SK-N-SH (cell line): ENCODE data around the gene TRIOBP.

Experiments used
- CHD2 ChIP-seq: fragments of 150-350 bp; IDR thresholded peaks from 2 replicates; pipeline ENCODE4 v1.6.1; 2018; ENCODE audit warnings: low read length; ENCODE audit not compliant: partially characterized antibody
- CTCF ChIP-seq: fragments of 200-600 bp; sonication (generic); IDR thresholded peaks from 2 replicates; pipeline ENCODE4 v1.6.1; 2017; ENCODE audit warnings: antibody characterized with exemption, mild to moderate bottlenecking, moderate library complexity
- EP300 ChIP-seq, 2 experiments: IDR thresholded peaks; 2 replicates each; pipeline versions ENCODE4 v1.4.0 to v1.6.1; 2012; ENCODE audit warnings: borderline replicate concordance in 1 of 2, low read depth in 1 of 2, low read length in 1 of 2
- EZH2phosphoT487 ChIP-seq: fragments of 200-600 bp; sonication (generic); IDR thresholded peaks from 2 replicates; pipeline ENCODE4 v1.6.1; 2017; ENCODE audit warnings: low read depth, mixed run types, mild to moderate bottlenecking, antibody characterized with exemption, moderate library complexity, borderline replicate concordance
- JUND ChIP-seq: IDR thresholded peaks from 2 replicates; pipeline ENCODE4 v1.4.0; 2012
- MEF2A ChIP-seq: IDR thresholded peaks from 2 replicates; pipeline ENCODE4 v1.4.0; 2012; ENCODE audit warnings: low read depth, borderline replicate concordance
- MXI1 ChIP-seq: IDR thresholded peaks from 2 replicates; pipeline ENCODE4 v1.6.1; 2012; ENCODE audit warnings: mild to moderate bottlenecking, low read depth, low read length, improper control_type of control experiment
- ZBTB33 ChIP-seq: IDR thresholded peaks from 2 replicates; pipeline ENCODE4 v1.4.0; 2012; ENCODE audit warnings: low read depth, borderline replicate concordance
- TF ChIP-seq, protein P1 (sequence below): fragments of 150-350 bp; IDR thresholded peaks from 2 replicates; pipeline ENCODE4 v1.6.1; 2017; ENCODE audit warnings: antibody characterized with exemption, low read length, low read depth, borderline replicate concordance

- TF ChIP-seq CHD2, result no peak
- no peak for TF ChIP-seq EZH2phosphoT487
- no peak for TF ChIP-seq ZBTB33
- TF ChIP-seq CTCF, result no peak
- no peak for TF ChIP-seq JUND
- no peak for TF ChIP-seq EP300 (IDR thresholded peaks at IDR 0.05; ENCODE audit: borderline replicate concordance in 1 of 2, low read depth in 1 of 2, low read length in 1 of 2)
- no peak for TF ChIP-seq MEF2A
- TF ChIP-seq MXI1, result no peak
- TF ChIP-seq, protein P1, sequence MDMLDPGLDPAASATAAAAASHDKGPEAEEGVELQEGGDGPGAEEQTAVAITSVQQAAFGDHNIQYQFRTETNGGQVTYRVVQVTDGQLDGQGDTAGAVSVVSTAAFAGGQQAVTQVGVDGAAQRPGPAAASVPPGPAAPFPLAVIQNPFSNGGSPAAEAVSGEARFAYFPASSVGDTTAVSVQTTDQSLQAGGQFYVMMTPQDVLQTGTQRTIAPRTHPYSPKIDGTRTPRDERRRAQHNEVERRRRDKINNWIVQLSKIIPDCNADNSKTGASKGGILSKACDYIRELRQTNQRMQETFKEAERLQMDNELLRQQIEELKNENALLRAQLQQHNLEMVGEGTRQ, result no peak
Measured at GRCh38 chr22:37763012-37763411, 66.2 kb downstream of the TRIOBP start.
